IMR-90 (cell line): ENCODE measurements around the gene TMTC2. TPM values are rescaled to one million over a fixed set of nuclear protein-coding genes. Genes with fewer than 3 reads are reported as not detected.

Source experiments
- ATAC-seq: fragments of 200-7000 bp; cut with Tn5 transposase; 2 replicates; pipeline ENCODE4 v1.9.1; 2020; ENCODE audit warnings: low read depth, mild to moderate bottlenecking, moderate library complexity
- BruUV-seq: library from RNA; stranded (reverse); fragments of 400-500 nt; replicated peaks from 2 replicates; lab custom pipeline; 2021; lab: Mats Ljungman, UMichigan
- CTCF ChIA-PET: fragments of 300-600 bp; formaldehyde crosslinking; extraction: SDS; loops from one replicate; lab custom pipeline; 2021; ENCODE audit warnings: antibody characterized with exemption; lab: Yijun Ruan, JAX
- POLR2A ChIA-PET: fragments of 300-600 bp; sonication (Branson Sonifier 250); formaldehyde crosslinking; loops from one replicate; lab custom pipeline; 2022; ENCODE audit warnings: antibody characterized with exemption; ENCODE audit not compliant: unreplicated experiment; lab: Charles Lee
- DNase-seq: peaks from one replicate; pipeline ENCODE4 v3.0.0; 2013
- H2AFZ ChIP-seq: replicated peaks from 2 replicates; pipeline ENCODE3; 2013; ENCODE audit warnings: low read length, mild to moderate bottlenecking; ENCODE audit not compliant: poor library complexity
- H2AK5ac ChIP-seq: 2 replicates; pipeline ENCODE4 v1.6.1; 2013; ENCODE audit warnings: low read depth, low read length, inconsistent platforms
- H2AK9ac ChIP-seq: replicated peaks from 2 replicates; pipeline ENCODE3; 2013; ENCODE audit warnings: mild to moderate bottlenecking, low read depth, low read length, moderate library complexity; ENCODE audit not compliant: poor library complexity
- H2BK120ac ChIP-seq: 2 replicates; pipeline ENCODE4 v1.6.1; 2013; ENCODE audit warnings: low read depth, low read length, inconsistent platforms
- H2BK15ac ChIP-seq: 3 replicates; pipeline ENCODE4 v1.6.1; 2013; ENCODE audit warnings: low read depth, low read length, inconsistent platforms
- H2BK20ac ChIP-seq: 2 replicates; pipeline ENCODE4 v1.6.1; 2013; ENCODE audit warnings: low read depth, mild to moderate bottlenecking, inconsistent platforms, low read length, moderate library complexity
- H2BK5ac ChIP-seq: 2 replicates; pipeline ENCODE4 v1.6.1; 2013; ENCODE audit warnings: mild to moderate bottlenecking, low read depth, low read length, inconsistent platforms; ENCODE audit not compliant: poor library complexity, severe bottlenecking
- H3K14ac ChIP-seq: replicated peaks from 2 replicates; pipeline ENCODE4 v1.6.1; 2013; ENCODE audit warnings: low read depth, low read length, inconsistent platforms
- H3K18ac ChIP-seq: 2 replicates; pipeline ENCODE4 v1.6.1; 2013; ENCODE audit warnings: low read depth, low read length, control low read depth
- H3K23ac ChIP-seq: 2 replicates; pipeline ENCODE4 v1.6.1; 2013; ENCODE audit warnings: low read depth, low read length, inconsistent platforms
- H3K27ac ChIP-seq: 2 replicates; pipeline ENCODE4 v1.5.1; 2013; ENCODE audit warnings: mild to moderate bottlenecking, control low read depth, low read length; ENCODE audit not compliant: insufficient read depth
- H3K27me3 ChIP-seq: 2 replicates; pipeline ENCODE4 v1.6.1; 2013; ENCODE audit warnings: low read length; ENCODE audit not compliant: control insufficient read depth, insufficient read depth
- H3K36me3 ChIP-seq: 2 replicates; pipeline ENCODE4 v1.6.1; 2013; ENCODE audit warnings: low read length, mixed read lengths; ENCODE audit not compliant: control insufficient read depth, insufficient read depth
- H3K4ac ChIP-seq: 2 replicates; pipeline ENCODE4 v1.6.1; 2013; ENCODE audit warnings: low read depth, low read length, inconsistent platforms
- H3K4me1 ChIP-seq: 2 replicates; pipeline ENCODE4 v1.6.1; 2013; ENCODE audit warnings: low read length, mixed read lengths; ENCODE audit not compliant: control insufficient read depth, insufficient read depth
- H3K4me2 ChIP-seq: 2 replicates; pipeline ENCODE4 v1.6.1; 2013; ENCODE audit warnings: low read depth, mild to moderate bottlenecking, control low read depth, low read length, moderate library complexity
- H3K4me3 ChIP-seq: 2 replicates; pipeline ENCODE4 v1.5.1; 2013; ENCODE audit warnings: low read depth, mild to moderate bottlenecking, control low read depth, low read length, moderate library complexity; ENCODE audit not compliant: insufficient read depth
- H3K56ac ChIP-seq: 2 replicates; pipeline ENCODE4 v1.6.1; 2013; ENCODE audit warnings: low read length, inconsistent platforms; ENCODE audit not compliant: insufficient read depth; ENCODE audit errors: extremely low read depth
- H3K79me1 ChIP-seq, 2 experiments: 2 replicates each; pipeline ENCODE4 v1.6.1; 2013; ENCODE audit warnings: low read length in 2 of 2, inconsistent platforms in 1 of 2, low read depth in 1 of 2
- H3K9ac ChIP-seq: 2 replicates; pipeline ENCODE4 v1.6.1; 2013; ENCODE audit warnings: low read depth, low read length, control low read depth
- H3K9me1 ChIP-seq: 2 replicates; pipeline ENCODE4 v1.6.1; 2013; ENCODE audit warnings: low read length, inconsistent platforms; ENCODE audit not compliant: insufficient read depth
- H3K9me3 ChIP-seq: 2 replicates; pipeline ENCODE4 v1.6.1; 2013; ENCODE audit warnings: low read length; ENCODE audit not compliant: control insufficient read depth, insufficient read depth
- H4K20me1 ChIP-seq: 2 replicates; pipeline ENCODE4 v1.6.1; 2013; ENCODE audit warnings: low read length, inconsistent platforms; ENCODE audit not compliant: insufficient read depth
- H4K5ac ChIP-seq: 2 replicates; pipeline ENCODE4 v1.6.1; 2013; ENCODE audit warnings: mild to moderate bottlenecking, low read depth, low read length, control low read depth
- H4K8ac ChIP-seq, 2 experiments: 2 replicates each; pipeline ENCODE4 v1.6.1; 2013; ENCODE audit warnings: low read depth in 2 of 2, low read length in 2 of 2, control low read depth in 1 of 2, inconsistent platforms in 1 of 2
- H4K91ac ChIP-seq: 2 replicates; pipeline ENCODE4 v1.6.1; 2013; ENCODE audit warnings: low read depth, low read length, inconsistent platforms; ENCODE audit not compliant: insufficient read depth
- BHLHE40 ChIP-seq: fragments of 150-350 bp; IDR thresholded peaks from 2 replicates; pipeline ENCODE4 v1.6.1; 2016; ENCODE audit warnings: mild to moderate bottlenecking, low read depth, low read length
- CEBPB ChIP-seq: IDR thresholded peaks from 2 replicates; pipeline ENCODE4 v1.6.1; 2012; ENCODE audit warnings: low read depth, low read length, improper control_type of control experiment
- CHD1 ChIP-seq: IDR thresholded peaks from 2 replicates; pipeline ENCODE4 v1.6.1; 2012; ENCODE audit warnings: low read depth, low read length, improper control_type of control experiment
- CTCF ChIP-seq: conservative IDR thresholded peaks from 2 replicates; pipeline ENCODE4 v1.5.1; 2012; ENCODE audit warnings: mild to moderate bottlenecking, low read depth, low read length, improper control_type of control experiment
- ELK1 ChIP-seq: fragments of 150-350 bp; IDR thresholded peaks from 2 replicates; pipeline ENCODE4 v1.6.1; 2016; ENCODE audit warnings: low read depth, mild to moderate bottlenecking, low read length, moderate library complexity, borderline replicate concordance
- FOS ChIP-seq: fragments of 150-350 bp; IDR thresholded peaks from 2 replicates; pipeline ENCODE4 v1.6.1; 2016; ENCODE audit warnings: low read depth, low read length
- MAFK ChIP-seq: IDR thresholded peaks from 2 replicates; pipeline ENCODE4 v1.6.1; 2012; ENCODE audit warnings: low read depth, low read length, improper control_type of control experiment
- MAZ ChIP-seq: IDR thresholded peaks from 2 replicates; pipeline ENCODE4 v1.6.1; 2012; ENCODE audit warnings: low read depth, mild to moderate bottlenecking, low read length, improper control_type of control experiment, moderate library complexity, borderline replicate concordance
- MXI1 ChIP-seq: IDR thresholded peaks from 2 replicates; pipeline ENCODE4 v1.6.1; 2012; ENCODE audit warnings: low read depth, mild to moderate bottlenecking, low read length, moderate library complexity, borderline replicate concordance
- NFE2L2 ChIP-seq: fragments of 150-350 bp; IDR thresholded peaks from 2 replicates; pipeline ENCODE4 v1.6.1; 2016; ENCODE audit warnings: low read depth, mild to moderate bottlenecking, low read length
- POLR2A ChIP-seq: IDR thresholded peaks from 2 replicates; pipeline ENCODE4 v1.6.1; 2012; ENCODE audit warnings: mild to moderate bottlenecking, low read depth, low read length
- RAD21 ChIP-seq: IDR thresholded peaks from 2 replicates; pipeline ENCODE4 v1.6.1; 2012; ENCODE audit warnings: low read length, improper control_type of control experiment
- RCOR1 ChIP-seq: IDR thresholded peaks from 2 replicates; pipeline ENCODE4 v1.6.1; 2012; ENCODE audit warnings: mild to moderate bottlenecking, low read length, improper control_type of control experiment; ENCODE audit not compliant: insufficient replicate concordance
- RFX5 ChIP-seq: IDR thresholded peaks from 2 replicates; pipeline ENCODE4 v1.8.0; 2012; ENCODE audit warnings: low read depth, mild to moderate bottlenecking, low read length, moderate library complexity
- SMC3 ChIP-seq: fragments of 150-350 bp; IDR thresholded peaks from 2 replicates; pipeline ENCODE4 v1.6.1; 2016; ENCODE audit warnings: low read depth, mild to moderate bottlenecking, antibody characterized with exemption, low read length, moderate library complexity
- USF2 ChIP-seq: fragments of 150-350 bp; IDR thresholded peaks from 2 replicates; pipeline ENCODE4 v1.6.1; 2017; ENCODE audit warnings: mild to moderate bottlenecking, antibody characterized with exemption, low read length, low read depth
- WGBS, 2 experiments: methylation state at CpG; one replicate each; pipeline versions ENCODE4 v1.1.5 to v1.1.7; 2013; ENCODE audit warnings: missing lambda C conversion rate in 2 of 2; ENCODE audit not compliant: insufficient read length in 1 of 2; ENCODE audit errors: extremely low coverage in 2 of 2; 5-methylcytosine and 5-hydroxymethylcytosine counted together
- dilution Hi-C: fragments of 300-500 bp; cut with HindIII; formaldehyde crosslinking; loops from one replicate; pipeline ENCODE4 v1.14.3; 2018; ENCODE audit warnings: low sequenced_read_pairs; ENCODE audit not compliant: unreplicated experiment
- in situ Hi-C: fragments of 300-500 bp; cut with MboI; formaldehyde crosslinking; loops from 3 replicates; pipeline ENCODE4 v1.14.3; 2019; ENCODE audit warnings: low sequenced_read_pairs, inconsistent platforms, mixed read lengths
- intact Hi-C: fragments of 100-400 bp; cut with micrococcal nuclease; formaldehyde crosslinking; loops from 2 replicates; pipeline ENCODE4 v1.10.0; 2022
- polyA plus RNA-seq, 3 experiments: library from polyadenylated mRNA; depleted of rRNA; stranded (reverse); fragments of >200 nt; gene quantifications; 2 replicates each; pipeline ENCODE4 v1.2.3, GENCODE V29; 2012; ENCODE audit warnings: low replicate concordance in 1 of 3
- total RNA-seq: library from RNA; depleted of rRNA; stranded (reverse); fragments of >200 nt; gene quantifications from 2 replicates; pipeline ENCODE4 v1.2.3, GENCODE V29; 2012

The TMTC2 gene
- total and polyA plus RNA-seq, 2 of the 4 experiments (the other 2 are of a cell fraction), result 0.56 to 1.4 TPM

GRCh38 chr12:83158613-83159207 is 472.0 kb downstream of the TMTC2 start:
- no TSS peak for BruUV-seq

More at GRCh38 chr12:83158613-83159207, 472.0 kb downstream of the TMTC2 start:
- dilution Hi-C loops, result no loop called here
- no peak overlapping the region for H3K4me2 ChIP-seq
- no peak overlapping the region for H2BK5ac ChIP-seq
- H3K27ac ChIP-seq, result no peak overlapping the region
- H4K91ac ChIP-seq, result no peak overlapping the region
- no peak overlapping the region for H3K9ac ChIP-seq
- H3K23ac ChIP-seq, result no peak overlapping the region
- no peak overlapping the region for H2AK9ac ChIP-seq
- no peak overlapping the region for H2BK20ac ChIP-seq
- POLR2A ChIA-PET, result no interaction called here
- TF ChIP-seq CTCF (no peak), RCOR1 (no peak), NFE2L2 (no peak), MXI1 (no peak), ELK1 (no peak), MAZ (no peak), CEBPB (no peak), RAD21 (no peak), BHLHE40 (no peak), FOS (no peak), SMC3 (no peak), POLR2A (no peak), USF2 (no peak), RFX5 (no peak), CHD1 (no peak), MAFK (no peak)
- no peaks in the 10 kb centered on the region for H3K27me3 ChIP-seq
- no peak overlapping the region for H3K14ac ChIP-seq
- H2BK15ac ChIP-seq, result no peak overlapping the region
- CTCF ChIA-PET, result no interaction called here
- ATAC-seq (no peak), DNase-seq (no peak)
- no peak overlapping the region for H3K4me3 ChIP-seq
- no peaks in the 10 kb centered on the region for H3K36me3 ChIP-seq
- no peak overlapping the region for H3K18ac ChIP-seq
- H2BK120ac ChIP-seq, result no peak overlapping the region
- H3K4me1 ChIP-seq, result no peaks in the 10 kb centered on the region
- H3K4ac ChIP-seq, result no peak overlapping the region
- H2AK5ac ChIP-seq, result no peak overlapping the region
- H2AFZ ChIP-seq, result no peak overlapping the region
- intact Hi-C loops, result no loop called here
- WGBS, 2 experiments, result 93% methylated on average over 3 of the region's 5 CpGs; no CpG with 5 or more reads in 1 of the 2 experiments
- H4K20me1 ChIP-seq, result no peaks in the 10 kb centered on the region
- H4K8ac ChIP-seq, result no peak overlapping the region
- H3K79me1 ChIP-seq, result no peaks in the 10 kb centered on the region
- no peaks in the 10 kb centered on the region for H3K9me3 ChIP-seq
- no peaks in the 10 kb centered on the region for H3K9me1 ChIP-seq
- H4K5ac ChIP-seq, result no peak overlapping the region
- in situ Hi-C loops, result no loop called here
- no peak overlapping the region for H3K56ac ChIP-seq
